A172 (cell line): ENCODE data around the gene VWA8. TPM values are rescaled to one million over a fixed set of nuclear protein-coding genes. Genes with fewer than 3 reads are reported as not detected.
"Not testable (repeated sequence)": the region's sequence is repeated elsewhere in the genome, so short reads cannot be mapped to it uniquely, and the experiment has no call there.

ENCODE experiments used
- DNase-seq: peaks from one replicate; pipeline ENCODE4 v3.0.0-alpha.2; 2015; ENCODE audit warnings: low spot score
- total RNA-seq: library from RNA; depleted of rRNA; stranded (reverse); fragments of >200 nt; shearing (Covaris generic); gene quantifications from 2 replicates; pipeline ENCODE4 v1.2.3, GENCODE V29; 2014

VWA8 gene
- total RNA-seq, 1 experiment from 2014 or later = 8.6 TPM

DNA sequence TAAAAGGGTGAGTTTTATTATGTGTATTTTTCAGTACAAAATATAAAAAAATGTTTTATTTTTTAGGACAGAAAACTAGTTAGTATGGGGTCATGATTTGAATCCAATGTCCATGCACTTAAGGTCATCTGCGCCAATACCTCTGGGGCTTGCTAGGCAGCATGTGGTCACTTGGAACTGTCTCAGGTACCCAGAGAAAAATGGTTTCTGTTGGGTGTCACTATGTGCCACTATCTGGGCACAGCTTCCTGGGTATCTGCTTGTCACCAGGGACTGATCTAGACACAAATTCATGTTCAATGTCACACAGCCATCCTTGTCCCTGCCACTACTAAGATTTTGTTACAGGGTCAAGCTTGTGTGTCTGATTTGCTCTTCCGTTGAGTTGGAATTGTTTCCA is 403.2 kb downstream of the VWA8 start:
- DNase-seq = no peak

GRCh38 chr13:41554626-41555386 is 406.1 kb downstream of the VWA8 start:
- DNase-seq = no peak

DNA sequence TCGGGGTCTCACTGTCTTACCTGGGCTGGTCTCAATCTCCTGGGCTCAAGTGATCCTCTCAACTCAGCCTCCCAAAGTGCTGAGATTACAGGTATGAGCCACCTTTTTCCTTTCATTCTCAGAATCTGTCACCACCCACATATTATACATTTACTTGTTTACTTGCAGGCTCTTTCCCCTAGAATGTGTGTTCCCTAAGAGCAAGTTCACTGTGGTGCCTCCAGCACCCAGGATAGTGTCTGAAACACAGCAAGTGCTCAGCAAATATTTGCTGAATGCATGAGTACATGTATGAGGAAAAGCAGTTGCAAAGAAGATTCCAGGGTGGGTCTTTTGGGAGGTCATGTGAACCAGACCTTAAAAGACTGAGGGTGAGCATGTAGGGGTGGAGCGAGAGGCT is 406.7 kb downstream of the VWA8 start:
- DNase-seq = no peak

DNA sequence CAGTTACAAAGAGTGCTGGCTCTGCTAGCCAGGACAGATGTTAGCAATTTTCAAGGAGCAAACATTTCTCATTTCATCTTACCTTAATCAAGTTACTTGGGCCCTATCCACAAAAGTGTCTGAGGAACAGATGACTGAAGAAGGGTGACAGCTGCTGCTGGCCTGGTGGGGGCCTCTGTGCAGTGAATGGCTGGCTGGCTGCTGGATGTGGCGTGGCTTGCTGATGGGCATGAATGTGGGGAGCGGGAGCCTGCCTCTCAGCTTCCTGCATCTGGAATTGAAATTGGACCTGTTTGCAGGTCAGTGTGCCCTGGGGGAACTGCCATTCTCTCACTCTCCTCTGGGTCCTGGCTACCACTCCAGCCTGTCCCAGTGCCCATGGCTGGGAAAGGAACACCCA is 408.9 kb downstream of the VWA8 start:
- DNase-seq = no peak

- no peak for DNase-seq
These were observed 410.6 kb downstream of the VWA8 start for GRCh38 chr13:41550276-41550675.

DNA sequence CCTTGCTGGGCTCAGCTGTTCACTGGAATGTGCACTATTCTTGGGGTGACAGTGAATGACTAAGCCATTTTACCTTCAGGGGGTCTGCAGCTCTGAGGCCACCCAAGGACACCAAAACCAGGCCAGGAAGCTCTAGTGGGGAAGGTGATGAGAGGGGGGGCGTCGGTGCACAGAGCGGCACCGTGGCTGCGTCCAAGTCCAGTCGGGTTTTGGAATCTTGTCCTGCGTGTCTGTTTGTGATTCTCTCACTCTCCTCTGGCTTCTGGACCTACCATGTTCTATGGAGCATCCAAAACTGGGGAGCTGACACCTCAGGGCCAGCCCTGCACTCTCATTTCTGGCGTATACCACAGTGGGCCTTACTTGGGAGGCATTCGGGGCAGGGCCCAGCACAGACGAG is 411.4 kb downstream of the VWA8 start:
- no peak for DNase-seq

DNA sequence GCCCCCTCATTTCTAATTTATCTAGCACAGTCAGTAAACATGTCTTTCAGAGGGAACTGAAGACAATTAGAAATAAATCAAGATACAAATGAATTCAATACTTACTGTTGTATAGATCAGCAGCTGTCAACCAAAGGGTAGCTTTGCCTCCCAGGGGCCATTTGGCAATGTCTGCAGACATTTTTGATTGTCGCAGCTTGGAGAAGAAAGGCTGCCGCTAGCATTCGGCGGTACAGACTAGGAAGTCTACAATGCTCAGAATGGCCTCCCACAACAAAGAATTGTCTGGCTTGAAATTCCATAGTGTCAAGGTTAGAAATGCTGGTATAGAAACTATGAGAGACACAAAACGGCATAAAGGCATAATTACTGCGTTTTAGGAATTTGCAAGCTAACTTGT is 412.0 kb downstream of the VWA8 start:
- DNase-seq = no peak

DNA sequence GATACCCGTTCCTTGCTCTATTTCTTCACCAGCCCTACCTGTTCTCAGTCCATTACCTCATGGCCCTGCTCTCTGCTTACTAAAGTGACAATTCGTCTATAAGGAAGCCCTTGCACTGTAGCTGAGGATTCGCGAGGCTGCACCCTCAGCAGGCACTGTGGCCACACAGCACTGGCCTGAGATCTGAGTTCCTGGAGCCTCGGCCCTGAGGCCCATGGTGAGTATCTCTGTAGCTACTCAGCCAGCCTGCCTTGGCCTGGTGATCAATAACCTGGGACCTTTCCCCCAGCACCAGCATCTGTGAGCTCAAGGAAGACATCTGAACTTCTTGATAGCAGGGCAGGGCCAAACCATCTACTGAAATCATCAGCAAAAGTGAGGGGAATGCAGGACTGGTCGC is 412.9 kb downstream of the VWA8 start:
- DNase-seq = no peak

DNA sequence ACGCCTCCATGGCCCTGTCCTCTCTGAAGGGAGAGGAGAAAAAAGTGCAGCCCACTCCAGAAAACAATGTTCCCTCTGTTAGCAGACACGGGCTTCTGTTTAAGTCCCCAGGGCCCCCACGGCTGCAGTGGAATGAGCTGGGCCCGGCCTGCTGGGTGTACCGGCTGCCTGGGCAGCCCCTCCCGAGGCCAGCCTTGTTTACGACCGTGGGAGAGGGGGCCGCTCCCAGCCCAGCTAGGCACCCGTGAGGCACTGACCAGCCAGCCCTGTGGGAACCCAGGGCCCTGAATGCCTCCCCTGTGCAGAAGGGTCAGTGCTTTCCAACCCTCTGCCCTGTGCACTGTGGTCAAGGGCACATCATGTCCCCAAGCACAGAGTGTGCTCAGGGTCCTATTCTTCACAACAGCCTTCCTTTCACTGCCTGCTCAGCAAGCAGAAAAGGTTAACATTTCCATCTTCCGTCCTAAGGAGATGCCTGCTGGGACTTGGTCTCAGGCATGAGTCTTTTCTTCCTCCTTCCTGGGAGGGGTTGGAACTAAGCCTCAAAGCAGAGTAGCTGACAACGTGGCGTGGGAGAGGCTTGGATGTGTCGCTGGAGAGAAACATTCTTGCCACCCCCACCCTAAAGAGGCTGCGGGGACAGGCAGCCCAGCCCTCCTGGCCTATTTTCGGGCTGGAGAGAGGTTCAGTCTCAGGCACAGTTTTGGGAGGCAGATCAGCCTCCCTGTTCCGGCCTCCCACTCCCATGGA is 413.5 kb downstream of the VWA8 start:
- no peak for DNase-seq

- peak; percentile 88 for DNase-seq
These were observed 414.3 kb downstream of the VWA8 start for GRCh38 chr13:41546372-41547190.

GRCh38 chr13:41545432-41545707 is 415.5 kb downstream of the VWA8 start:
- DNase-seq = no peak

GRCh38 chr13:41543664-41544300 is 417.1 kb downstream of the VWA8 start:
- no peak for DNase-seq

DNA sequence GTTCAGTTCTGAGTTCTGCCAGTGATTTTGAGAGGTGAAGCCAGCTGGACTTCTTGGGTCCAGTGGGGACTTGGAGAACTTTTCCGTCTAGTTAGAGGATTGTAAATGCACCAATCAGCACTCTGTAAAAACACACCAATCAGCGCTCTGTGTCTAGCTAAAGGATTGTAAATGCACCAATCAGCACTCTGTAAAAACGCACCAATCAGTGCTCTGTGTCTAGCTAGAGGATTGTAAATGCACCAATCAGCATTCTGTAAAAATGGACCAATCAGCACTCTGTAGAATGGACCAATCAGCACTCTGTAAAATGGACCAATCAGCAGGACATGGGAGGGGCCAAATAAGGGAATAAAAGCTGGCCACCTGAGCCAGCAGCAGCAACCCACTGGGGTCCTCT is 418.1 kb downstream of the VWA8 start:
- not testable (repeated sequence) for DNase-seq

DNA sequence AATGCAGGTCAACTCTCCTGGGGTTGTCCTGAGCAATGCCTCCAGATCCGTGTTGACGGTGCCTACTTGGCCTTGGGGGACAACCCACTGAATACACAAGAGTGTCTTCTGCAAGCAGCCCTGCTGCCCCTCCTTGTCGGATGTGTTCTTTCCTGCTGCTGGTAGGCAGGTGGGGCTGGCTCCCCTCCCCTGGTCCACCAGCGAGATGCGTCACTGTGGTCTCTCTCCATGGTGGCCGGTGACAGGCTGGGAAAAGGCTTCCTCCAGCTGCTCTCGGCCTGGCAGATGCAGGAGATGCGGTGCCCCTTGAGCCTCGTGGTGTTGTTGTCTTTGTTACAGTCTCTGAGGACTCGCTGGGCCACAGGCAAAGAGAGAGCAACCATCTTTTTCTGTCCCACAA is 418.6 kb downstream of the VWA8 start:
- no peak for DNase-seq

DNA sequence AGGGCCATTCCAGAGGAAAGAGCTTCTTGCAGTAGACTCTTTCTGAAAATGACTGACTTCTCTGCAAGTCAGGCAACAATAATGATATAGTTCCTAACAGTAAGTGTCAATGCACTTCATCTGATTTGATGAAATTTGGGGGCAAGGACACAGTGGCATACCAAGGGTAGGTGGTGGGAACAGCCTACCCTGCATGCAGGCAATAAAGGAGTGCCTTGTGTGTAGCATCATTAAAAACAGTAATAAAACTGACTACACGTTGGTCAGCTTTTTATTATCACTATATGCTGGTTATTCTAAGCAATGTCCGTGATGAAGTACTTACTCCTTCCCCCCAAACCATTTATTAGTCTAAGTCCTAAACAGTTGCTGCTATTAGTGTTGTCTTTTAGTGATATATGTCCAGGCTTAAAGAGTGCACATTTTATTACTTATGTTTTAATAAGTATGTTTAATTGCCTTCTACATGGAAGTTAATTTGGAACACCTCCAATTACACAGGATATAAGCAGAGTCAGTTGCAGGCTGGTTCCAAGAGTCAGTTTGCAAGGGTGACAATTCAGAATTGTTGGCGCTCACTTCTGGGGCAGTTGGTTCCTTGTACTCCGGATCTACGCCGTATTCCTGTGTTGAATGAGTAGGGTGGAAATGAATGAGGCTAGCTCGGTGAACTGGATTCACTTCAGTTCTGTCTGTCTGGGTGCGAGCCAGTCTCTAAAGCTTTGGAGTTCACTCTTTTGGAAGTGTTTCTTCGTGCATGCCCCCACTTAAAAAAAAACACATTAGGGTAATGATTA is 419.6 kb downstream of the VWA8 start:
- no peak for DNase-seq

DNA sequence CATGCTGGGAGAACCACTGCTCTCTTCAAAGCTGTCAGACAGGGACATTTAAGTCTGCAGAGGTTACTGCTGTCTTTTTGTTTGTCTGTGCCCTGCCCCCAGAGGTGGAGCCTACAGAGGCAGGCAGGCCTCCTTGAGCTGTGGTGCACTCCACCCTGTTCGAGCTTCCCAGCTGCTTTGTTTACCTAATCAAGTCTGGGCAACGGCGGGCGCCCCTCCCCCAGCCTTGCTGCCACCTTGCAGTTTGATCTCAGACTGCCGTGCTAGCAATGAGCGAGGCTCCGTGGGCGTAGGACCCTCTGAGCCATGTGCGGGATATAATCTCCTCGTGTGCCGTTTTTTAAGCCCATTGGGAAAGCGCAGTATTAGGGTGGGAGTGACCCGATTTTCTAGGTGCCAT is 420.7 kb downstream of the VWA8 start:
- not testable (repeated sequence) for DNase-seq

DNA sequence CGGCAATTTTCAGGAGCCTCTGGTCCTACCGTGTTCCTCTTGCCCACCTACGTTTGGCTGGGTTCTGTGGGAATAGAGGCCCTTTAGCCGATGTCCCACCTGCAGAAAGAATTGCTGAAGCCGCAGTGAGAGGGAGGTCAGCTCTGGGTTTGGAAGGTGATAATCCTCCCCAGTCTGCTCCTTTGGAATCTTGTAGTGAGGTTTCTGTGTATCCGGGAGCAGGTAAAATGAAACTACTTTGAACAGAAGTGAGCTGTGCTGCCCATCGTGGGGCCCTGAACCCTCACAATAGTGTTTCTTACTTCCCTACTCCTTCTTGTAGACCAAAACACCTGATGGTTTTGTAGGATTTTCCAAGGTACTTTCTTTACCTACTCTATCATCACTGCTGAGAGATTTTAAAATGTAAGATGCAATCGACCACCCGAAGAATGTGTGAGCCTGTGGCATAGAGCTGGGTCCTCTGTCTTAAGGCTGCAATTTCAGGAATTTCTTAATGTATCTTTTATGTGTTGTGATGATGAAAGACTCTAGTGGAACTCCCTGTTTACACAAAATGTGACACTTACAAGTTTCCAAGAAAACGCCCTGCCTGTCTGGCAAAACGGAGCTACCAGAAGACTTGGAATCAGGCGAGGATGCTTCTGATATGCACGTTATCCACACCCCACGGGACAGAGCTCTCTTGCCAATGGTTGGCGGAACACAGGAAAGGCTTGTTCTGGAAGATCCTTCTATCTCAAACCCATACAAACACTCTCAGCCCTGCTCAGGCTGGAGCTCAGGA is 427.4 kb downstream of the VWA8 start:
- DNase-seq = no peak

DNA sequence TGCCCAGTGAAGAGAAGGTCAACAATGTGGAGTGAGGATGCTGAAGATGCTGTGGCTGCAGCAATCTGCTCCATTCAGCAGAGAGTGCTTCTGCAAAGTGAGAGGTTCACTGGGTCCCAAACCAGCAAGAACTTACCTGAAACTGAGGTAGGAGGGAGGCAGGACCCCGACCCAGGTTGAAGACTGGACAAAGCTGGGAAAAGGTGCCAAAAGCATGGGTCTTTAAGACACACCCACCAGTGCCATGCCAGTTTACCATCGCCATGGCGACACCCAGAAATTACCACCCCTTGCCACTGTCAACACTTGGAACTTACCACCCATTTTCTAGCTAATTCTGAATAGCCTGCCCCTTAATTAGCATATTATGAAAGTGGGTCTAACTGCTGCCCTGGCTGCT is 432.9 kb downstream of the VWA8 start:
- DNase-seq = no peak

DNA sequence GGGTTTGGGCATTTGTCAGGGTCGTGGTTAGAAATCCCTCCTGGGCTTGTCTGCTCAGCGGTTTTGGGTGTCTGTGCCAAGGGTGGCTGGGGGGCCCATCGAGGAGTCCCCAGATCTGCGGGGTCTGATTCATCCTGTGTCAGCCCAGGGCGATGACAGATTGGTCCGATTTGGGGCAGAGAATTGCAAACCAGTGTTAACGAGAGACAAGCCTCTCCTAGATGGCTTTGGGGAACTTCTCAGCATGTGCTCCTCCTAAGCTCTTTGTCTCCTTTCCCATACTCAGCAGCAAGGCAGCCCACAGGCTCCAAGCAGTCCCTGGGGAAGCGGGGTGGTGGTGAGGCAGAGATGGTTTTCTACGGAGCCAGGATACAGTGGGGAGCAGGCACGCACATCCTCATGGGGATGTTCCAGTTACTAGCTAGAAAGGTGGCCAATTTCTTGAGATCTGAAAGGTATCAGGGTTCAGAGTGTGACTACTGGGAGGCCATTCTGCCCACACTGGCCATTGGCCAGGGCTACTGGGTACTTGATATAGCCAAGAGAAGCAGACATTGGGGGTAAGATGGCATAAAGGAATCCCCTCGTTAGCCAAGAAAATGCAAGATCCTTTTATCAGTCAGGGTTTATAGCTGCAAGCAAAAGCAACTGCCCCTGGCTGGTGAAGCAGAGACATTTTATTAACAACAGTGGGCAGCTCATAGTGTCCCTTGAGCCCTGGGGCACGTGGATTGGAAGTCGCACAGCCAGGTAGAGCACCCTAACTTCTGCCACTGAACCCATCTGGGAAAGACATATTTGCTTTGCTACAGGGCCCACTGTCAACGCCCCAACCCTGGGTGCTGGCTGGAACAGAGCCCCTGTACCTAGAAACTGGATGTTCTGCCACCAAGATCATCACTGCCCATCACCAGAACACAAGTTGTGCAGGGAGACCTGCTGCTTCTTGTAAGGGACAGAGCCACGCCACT is 440.0 kb downstream of the VWA8 start:
- no peak for DNase-seq
